GM19438 (cell line): ENCODE measurements around the gene FLRT2.

Experiments used
- ATAC-seq: cut with Tn5 transposase; IDR thresholded peaks from one replicate; pipeline ENCODE4 v1.9.1; 2021; ENCODE audit warnings: low read depth; ENCODE audit not compliant: unreplicated experiment

FLRT2 gene

GRCh38 chr14:85529803-85530574, at the start of gene FLRT2:
Gene FLRT2 (plus strand): TSS chr14:85530144. CDS start chr14:85621515, 91,371 bp downstream.
- no peak for ATAC-seq

- no peak for ATAC-seq
Observed at GRCh38 chr14:85481471-85481870, 48.5 kb upstream of the FLRT2 start.

GRCh38 chr14:85482552-85482951, 47.4 kb upstream of the FLRT2 start:
- no peak for ATAC-seq

- no peak for ATAC-seq
Observed at GRCh38 chr14:85483037-85483436, 46.9 kb upstream of the FLRT2 start.

GRCh38 chr14:85483652-85484051, 46.3 kb upstream of the FLRT2 start:
- no peak for ATAC-seq

GRCh38 chr14:85487215-85487614, 42.7 kb upstream of the FLRT2 start:
- ATAC-seq = no peak

- ATAC-seq = no peak
Observed at GRCh38 chr14:85501751-85502150, 28.2 kb upstream of the FLRT2 start.

- ATAC-seq = no peak
Observed at GRCh38 chr14:85508863-85509262, 21.1 kb upstream of the FLRT2 start.

GRCh38 chr14:85512451-85512850, 17.5 kb upstream of the FLRT2 start:
- ATAC-seq = no peak

GRCh38 chr14:85514487-85514886, 15.5 kb upstream of the FLRT2 start:
- ATAC-seq = no peak

- no peak for ATAC-seq
Observed at GRCh38 chr14:85516239-85517113, 13.5 kb upstream of the FLRT2 start.

GRCh38 chr14:85517114-85517688, 12.7 kb upstream of the FLRT2 start:
- ATAC-seq = no peak

GRCh38 chr14:85519661-85520305, 10.2 kb upstream of the FLRT2 start:
- ATAC-seq = no peak

GRCh38 chr14:85520581-85520980, 9.4 kb upstream of the FLRT2 start:
- ATAC-seq = no peak

GRCh38 chr14:85523624-85524023, 6.3 kb upstream of the FLRT2 start:
- no peak for ATAC-seq

- no peak for ATAC-seq
Observed at GRCh38 chr14:85527006-85527405, 2.9 kb upstream of the FLRT2 start.

- ATAC-seq = no peak
Observed at GRCh38 chr14:85527445-85528035, 2.4 kb upstream of the FLRT2 start.

GRCh38 chr14:85528080-85528896, 1.7 kb upstream of the FLRT2 start:
- ATAC-seq = no peak

GRCh38 chr14:85528897-85529631, 880 bp upstream of the FLRT2 start:
- no peak for ATAC-seq
